ENCODE measurements around the gene KAZN.

GRCh38 chr1:14924455-14925331, 326.2 kb downstream of the KAZN start:
- TF ChIP-seq POLR2A (IDR thresholded peaks at IDR 0.05) (no peak), CTCF (IDR thresholded peaks at IDR 0.05) (no peak)

Measured in testis (tissue), 2 donors.